Esophagus muscularis mucosa (tissue), 4 donors: ENCODE results near the gene GSG1L. TPM values are rescaled to one million over a fixed set of nuclear protein-coding genes. Genes with fewer than 3 reads are reported as not detected.

Source experiments
- DNase-seq: peaks from one replicate; pipeline ENCODE4 v3.0.0-alpha.2; 2017; ENCODE audit errors: extremely low spot score
- H3K27ac ChIP-seq, 4 donors: fragments of 200-600 bp; sonication (generic); replicated peaks in 1 of 4; 1 replicate in 3 of 4; 2 replicates in 1 of 4; pipeline ENCODE4 v1.5.1; 2016 to 2019; ENCODE audit warnings: mild to moderate bottlenecking in 1 of 4
- H3K27me3 ChIP-seq, 4 donors: fragments of 200-600 bp; sonication (generic); one replicate each; pipeline versions ENCODE4 v1.5.1 to v1.6.0; 2016 to 2019
- H3K36me3 ChIP-seq, 4 donors: fragments of 200-600 bp; sonication (generic); one replicate each; pipeline ENCODE4 v1.5.1; 2016 to 2019
- H3K4me1 ChIP-seq, 4 donors: fragments of 200-600 bp; sonication (generic); one replicate each; pipeline ENCODE4 v1.5.1; 2016 to 2019
- H3K4me3 ChIP-seq, 4 donors: fragments of 200-600 bp; sonication (generic); 1 replicate in 2 of 4; 2 replicates in 2 of 4; pipeline ENCODE4 v1.5.1; 2016 to 2019; ENCODE audit warnings: mild to moderate bottlenecking in 4 of 4, moderate library complexity in 1 of 4
- H3K9me3 ChIP-seq, 4 donors: fragments of 200-600 bp; sonication (generic); 1 replicate in 3 of 4; 2 replicates in 1 of 4; pipeline ENCODE4 v1.5.1; 2016 to 2019
- CTCF ChIP-seq, 3 experiments: fragments of 200-600 bp in 2 of 3; fragments of 450-650 bp in 1 of 3; sonication (generic) in 2 of 3; IDR thresholded peaks; one replicate each; pipeline ENCODE4 v1.5.1; 2017 to 2019; ENCODE audit warnings: antibody characterized with exemption in 3 of 3, mild to moderate bottlenecking in 2 of 3, moderate library complexity in 1 of 3
- EP300 ChIP-seq: sonication (generic); formaldehyde crosslinking; IDR thresholded peaks from one replicate; pipeline ENCODE4 v1.6.1; 2017; ENCODE audit warnings: antibody characterized with exemption
- POLR2A ChIP-seq: fragments of 450-650 bp; IDR thresholded peaks from one replicate; pipeline ENCODE4 v1.6.1; 2017; ENCODE audit warnings: antibody characterized with exemption, moderate library complexity, mild to moderate bottlenecking, low read depth
- POLR2AphosphoS5 ChIP-seq, 2 donors: sonication (generic); formaldehyde crosslinking; IDR thresholded peaks; one replicate each; pipeline ENCODE4 v1.6.1; 2017; ENCODE audit warnings: antibody characterized with exemption in 2 of 2
- WGBS: methylation state at CpG from one replicate; pipeline ENCODE4 v1.1.5; 2018; 5-methylcytosine and 5-hydroxymethylcytosine counted together
- intact Hi-C: fragments of 100-400 bp; cut with DNase I; formaldehyde crosslinking; loops from one replicate; pipeline ENCODE4 v1.15.1; 2023
- total RNA-seq, 4 donors: library from RNA; depleted of rRNA; stranded (reverse); fragments of >200 nt; gene quantifications; one replicate each; pipeline versions ENCODE4 v1.1.0 to v1.2.1, GENCODE V29; 2016

GSG1L gene
- total RNA-seq, 4 donors from 2014 or later: 0.19 to 0.83 TPM; not detected in 2

- peaks cover 0 to 10% (median 5%) of the 10 kb centered on the region in 4 donors for H3K9me3 ChIP-seq
- TF ChIP-seq EP300: no peak
- WGBS: 100% methylated on average over 2 of the region's 7 CpGs
- H3K27ac ChIP-seq: no peak overlapping the region
- no peak overlapping the region for H3K4me3 ChIP-seq
- H3K4me1 ChIP-seq: no peaks in the 10 kb centered on the region
- no peak for DNase-seq
- peaks cover 32 to 72% (median 56%) of the 10 kb centered on the region in 4 donors for H3K36me3 ChIP-seq
- no peaks in the 10 kb centered on the region for H3K27me3 ChIP-seq
- intact Hi-C loops: no loop called here
Measured at GRCh38 chr16:27761816-27762215, 301.7 kb downstream of the GSG1L start.

GRCh38 chr16:27760789-27761176 lies 302.7 kb downstream of the GSG1L start:
- 89% methylated on average over 4 of the region's 4 CpGs for WGBS
- no peak for DNase-seq
- TF ChIP-seq CTCF (IDR thresholded peaks at IDR 0.05) (no peak), POLR2AphosphoS5 (IDR thresholded peaks at IDR 0.05) (no peak), EP300 (no peak), POLR2A (no peak)
- intact Hi-C loops: no loop called here
- Histone ChIP-seq H3K4me1 (no peaks in the 10 kb centered on the region), H3K4me3 (no peak overlapping the region), H3K9me3 (peaks cover 0 to 10% (median 5%) of the 10 kb centered on the region in 4 donors), H3K27me3 (no peaks in the 10 kb centered on the region), H3K36me3 (peaks cover 28 to 69% (median 53%) of the 10 kb centered on the region in 4 donors), H3K27ac (no peak overlapping the region)

GRCh38 chr16:27759967-27760788 lies 303.3 kb downstream of the GSG1L start:
- Histone ChIP-seq H3K27ac (no peak overlapping the region), H3K9me3 (peaks cover 0 to 10% (median 5%) of the 10 kb centered on the region in 4 donors), H3K36me3 (peaks cover 28 to 72% (median 53%) of the 10 kb centered on the region in 4 donors), H3K4me3 (no peak overlapping the region), H3K4me1 (no peaks in the 10 kb centered on the region), H3K27me3 (no peaks in the 10 kb centered on the region)
- 71% methylated on average over 13 of the region's 13 CpGs for WGBS
- no peak for TF ChIP-seq POLR2A
- no peak for TF ChIP-seq EP300
- no peak for TF ChIP-seq POLR2AphosphoS5 (IDR thresholded peaks at IDR 0.05)
- TF ChIP-seq CTCF (IDR thresholded peaks at IDR 0.05): no peak
- intact Hi-C loops: no loop called here
- no peak for DNase-seq

GRCh38 chr16:27759301-27759871 lies 304.1 kb downstream of the GSG1L start:
- Histone ChIP-seq H3K4me1 (no peaks in the 10 kb centered on the region), H3K4me3 (no peak overlapping the region), H3K9me3 (peaks cover 0 to 8% (median 3%) of the 10 kb centered on the region in 4 donors), H3K27ac (no peak overlapping the region), H3K27me3 (no peaks in the 10 kb centered on the region), H3K36me3 (peaks cover 27 to 74% (median 55%) of the 10 kb centered on the region in 4 donors)
- TF ChIP-seq POLR2A (no peak), POLR2AphosphoS5 (IDR thresholded peaks at IDR 0.05) (no peak), EP300 (no peak)
- no peak for DNase-seq
- 73% methylated on average over 7 of the region's 9 CpGs for WGBS
- intact Hi-C loops: no loop called here

- Histone ChIP-seq H3K4me3 (no peak overlapping the region), H3K4me1 (no peaks in the 10 kb centered on the region), H3K27me3 (no peaks in the 10 kb centered on the region), H3K36me3 (peaks cover 19 to 72% (median 56%) of the 10 kb centered on the region in 4 donors), H3K9me3 (no peaks in the 10 kb centered on the region), H3K27ac (no peak overlapping the region)
- no peak for TF ChIP-seq EP300
- no peak for TF ChIP-seq CTCF (IDR thresholded peaks at IDR 0.05)
- TF ChIP-seq POLR2AphosphoS5 (IDR thresholded peaks at IDR 0.05): no peak
- no peak for TF ChIP-seq POLR2A
- 100% methylated on average over 2 of the region's 2 CpGs for WGBS
- DNase-seq: no peak
- intact Hi-C loops: no loop called here
Measured at GRCh38 chr16:27758544-27758943, 305.0 kb downstream of the GSG1L start.
